ENCODE results near the gene NR1H2.
"Not testable (repeated sequence)": the region's sequence is repeated elsewhere in the genome, so short reads cannot be mapped to it uniquely, and the experiment has no call there.

The NR1H2 gene

GRCh38 chr19:50334741-50335421 is 41.4 kb upstream of the NR1H2 start:
- no peak for TF ChIP-seq CTCF (conservative IDR thresholded peaks at IDR 0.05; ENCODE audit: low read length)
- no peak for DNase-seq (ENCODE audit: low read depth)
- H3K4me3 ChIP-seq (ENCODE audit: low read length), result no peak overlapping the region

GRCh38 chr19:50337031-50337430 is 39.2 kb upstream of the NR1H2 start:
- not testable (repeated sequence) for DNase-seq (ENCODE audit: low read depth); H3K4me3 ChIP-seq (ENCODE audit: low read length)

- DNase-seq (ENCODE audit: low read depth), result no peak
- no peak for TF ChIP-seq CTCF (conservative IDR thresholded peaks at IDR 0.05; ENCODE audit: low read length)
- no peak overlapping the region for H3K4me3 ChIP-seq (ENCODE audit: low read length)
These were observed 35.9 kb upstream of the NR1H2 start for GRCh38 chr19:50340331-50340730.

- no peak for TF ChIP-seq CTCF (conservative IDR thresholded peaks at IDR 0.05; ENCODE audit: low read length)
- H3K4me3 ChIP-seq (ENCODE audit: low read length), result no peak overlapping the region
- DNase-seq (ENCODE audit: low read depth), result no peak
These were observed 35.1 kb upstream of the NR1H2 start for GRCh38 chr19:50341091-50341564.

- DNase-seq (ENCODE audit: low read depth), result no peak
- no peak for TF ChIP-seq CTCF (conservative IDR thresholded peaks at IDR 0.05; ENCODE audit: low read length)
- no peak overlapping the region for H3K4me3 ChIP-seq (ENCODE audit: low read length)
These were observed 31.5 kb upstream of the NR1H2 start for GRCh38 chr19:50344661-50345318.

- H3K4me3 ChIP-seq (ENCODE audit: low read length); DNase-seq (ENCODE audit: low read depth): not testable (repeated sequence)
These were observed 29.1 kb upstream of the NR1H2 start for GRCh38 chr19:50347089-50347581.

- TF ChIP-seq CTCF (conservative IDR thresholded peaks at IDR 0.05; ENCODE audit: low read length), result no peak
- no peak for DNase-seq (ENCODE audit: low read depth)
- no peak overlapping the region for H3K4me3 ChIP-seq (ENCODE audit: low read length)
These were observed 26.8 kb upstream of the NR1H2 start for GRCh38 chr19:50349277-50350057.

Data from AG10803 (cell line).